Prostate gland (tissue), 2 donors: ENCODE results near the gene LCP2.

Source experiments
- POLR2A ChIP-seq: fragments of 450-650 bp; IDR thresholded peaks from one replicate; pipeline ENCODE4 v1.6.1; 2016; ENCODE audit warnings: antibody characterized with exemption, mild to moderate bottlenecking
- POLR2AphosphoS5 ChIP-seq: sonication (generic); formaldehyde crosslinking; IDR thresholded peaks from one replicate; pipeline ENCODE4 v1.6.1; 2017; ENCODE audit warnings: antibody characterized with exemption
- TF ChIP-seq, protein P1 (sequence below), 4 experiments: fragments of 200-600 bp in 2 of 4; fragments of 450-650 bp in 2 of 4; sonication (generic) in 2 of 4; IDR thresholded peaks; 1 replicate in 3 of 4; 2 replicates in 1 of 4; pipeline ENCODE4 v1.5.1; 2016 to 2019; ENCODE audit warnings: antibody characterized with exemption in 4 of 4, mild to moderate bottlenecking in 2 of 4, moderate library complexity in 2 of 4

DNA sequence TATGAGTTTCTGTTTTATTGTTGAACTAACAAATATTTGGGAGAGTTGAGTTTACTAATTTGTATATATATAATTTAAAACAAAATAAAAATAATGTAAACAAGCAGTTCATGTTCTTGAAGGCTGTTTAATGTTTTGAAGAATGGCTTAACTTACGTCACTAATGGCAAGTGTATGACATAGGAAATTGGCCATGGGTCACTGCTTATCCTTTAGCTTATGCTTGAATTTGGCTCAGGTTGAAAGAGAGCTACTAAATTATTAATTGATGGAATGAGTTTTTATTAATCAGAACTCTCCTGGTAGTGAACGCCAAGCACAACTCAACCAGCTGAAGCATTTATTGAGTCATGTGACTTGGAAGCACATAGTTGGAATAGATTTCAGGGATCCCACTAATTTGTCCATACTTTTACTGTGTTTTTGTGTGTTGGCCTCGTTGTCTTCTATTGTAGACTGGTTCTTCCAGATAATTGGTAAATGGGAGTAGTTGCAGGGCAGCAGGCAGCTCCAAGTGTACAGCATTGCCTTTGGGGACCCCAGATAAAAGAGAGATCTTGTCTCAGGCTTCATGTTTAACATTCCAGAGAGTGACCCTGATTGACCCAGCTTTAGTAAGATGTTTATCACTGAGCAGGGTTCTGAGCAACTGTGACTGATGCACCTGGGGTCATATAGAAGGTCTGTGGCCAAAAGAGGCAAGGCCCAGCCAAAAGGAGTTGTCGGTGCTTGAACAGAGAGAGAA is 51.3 kb downstream of the LCP2 start:
- TF ChIP-seq, protein P1, sequence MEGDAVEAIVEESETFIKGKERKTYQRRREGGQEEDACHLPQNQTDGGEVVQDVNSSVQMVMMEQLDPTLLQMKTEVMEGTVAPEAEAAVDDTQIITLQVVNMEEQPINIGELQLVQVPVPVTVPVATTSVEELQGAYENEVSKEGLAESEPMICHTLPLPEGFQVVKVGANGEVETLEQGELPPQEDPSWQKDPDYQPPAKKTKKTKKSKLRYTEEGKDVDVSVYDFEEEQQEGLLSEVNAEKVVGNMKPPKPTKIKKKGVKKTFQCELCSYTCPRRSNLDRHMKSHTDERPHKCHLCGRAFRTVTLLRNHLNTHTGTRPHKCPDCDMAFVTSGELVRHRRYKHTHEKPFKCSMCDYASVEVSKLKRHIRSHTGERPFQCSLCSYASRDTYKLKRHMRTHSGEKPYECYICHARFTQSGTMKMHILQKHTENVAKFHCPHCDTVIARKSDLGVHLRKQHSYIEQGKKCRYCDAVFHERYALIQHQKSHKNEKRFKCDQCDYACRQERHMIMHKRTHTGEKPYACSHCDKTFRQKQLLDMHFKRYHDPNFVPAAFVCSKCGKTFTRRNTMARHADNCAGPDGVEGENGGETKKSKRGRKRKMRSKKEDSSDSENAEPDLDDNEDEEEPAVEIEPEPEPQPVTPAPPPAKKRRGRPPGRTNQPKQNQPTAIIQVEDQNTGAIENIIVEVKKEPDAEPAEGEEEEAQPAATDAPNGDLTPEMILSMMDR (IDR thresholded peaks at IDR 0.05), result no peak
- TF ChIP-seq POLR2A, result no peak
- TF ChIP-seq POLR2AphosphoS5, result no peak
